Central memory CD8-positive, alpha-beta T cell (primary cell): ENCODE results near the gene WRNIP1.
A peak's percentile ranks its signal among the peaks of the same experiment; 100 is the strongest.

ENCODE experiments used
- ATAC-seq: fragments of 150-1000 bp; cut with Tn5 transposase; replicated peaks from 2 replicates; pipeline ENCODE4 v1.10.0; 2022; ENCODE audit warnings: mild to moderate bottlenecking, moderate FRiP score, moderate number of reproducible peaks; ENCODE audit not compliant: poor library complexity, severe bottlenecking; ENCODE audit errors: extremely low read depth
- DNase-seq, 2 donors: peaks; one replicate each; pipeline ENCODE4 v3.0.0; 2021; ENCODE audit warnings: low spot score in 2 of 2
- H3K27ac Mint-ChIP-seq: one replicate; pipeline ENCODE4 v1.8.0; 2022; ENCODE audit warnings: low read depth, mild to moderate bottlenecking, moderate library complexity, mixed read lengths
- H3K27me3 Mint-ChIP-seq: one replicate; pipeline ENCODE4 v1.8.0; 2022; ENCODE audit warnings: mixed read lengths
- H3K36me3 Mint-ChIP-seq: one replicate; pipeline ENCODE4 v1.8.0; 2022; ENCODE audit warnings: mild to moderate bottlenecking, moderate library complexity, mixed read lengths; ENCODE audit not compliant: insufficient read depth
- H3K4me1 Mint-ChIP-seq: one replicate; pipeline ENCODE4 v1.8.0; 2022; ENCODE audit warnings: mixed read lengths
- H3K4me3 Mint-ChIP-seq: one replicate; pipeline ENCODE4 v1.8.0; 2022; ENCODE audit warnings: mild to moderate bottlenecking, moderate library complexity, mixed read lengths
- H3K9me3 Mint-ChIP-seq: one replicate; pipeline ENCODE4 v1.8.0; 2022; ENCODE audit warnings: mixed read lengths

Gene WRNIP1

GRCh38 chr6:2745246-2745645 lies 19.9 kb upstream of the WRNIP1 start:
- H3K36me3 Mint-ChIP-seq: no peaks in the 10 kb centered on the region
- ATAC-seq (no peak), DNase-seq (no peak)
- no peak overlapping the region for H3K27ac Mint-ChIP-seq
- no peaks in the 10 kb centered on the region for H3K9me3 Mint-ChIP-seq
- H3K4me3 Mint-ChIP-seq: no peak overlapping the region
- no peaks in the 10 kb centered on the region for H3K27me3 Mint-ChIP-seq
- peaks cover 6% of the 10 kb centered on the region for H3K4me1 Mint-ChIP-seq

DNA sequence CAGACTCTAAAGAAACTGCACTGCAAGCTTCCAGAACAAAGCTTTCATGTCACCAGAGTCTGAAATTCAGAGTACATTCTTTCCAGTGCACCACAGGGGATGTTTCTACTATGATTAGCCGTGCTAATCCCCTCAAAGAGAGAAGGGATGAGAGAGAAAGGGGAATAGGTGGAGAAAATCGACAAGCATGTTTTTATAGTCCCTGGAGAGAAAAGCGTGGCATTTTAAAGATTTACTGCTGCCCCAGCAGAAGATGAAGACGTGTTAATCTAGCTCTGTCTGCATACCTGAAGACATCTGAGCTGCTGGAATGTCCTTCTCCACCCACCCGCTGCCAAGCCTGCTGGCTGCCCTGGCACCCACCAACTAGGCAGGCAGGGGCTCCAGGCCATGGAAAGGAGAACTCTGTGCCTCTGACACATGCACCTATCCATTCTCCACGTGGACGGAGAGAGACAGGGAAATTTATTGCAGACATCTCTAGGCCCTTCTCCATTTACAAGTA lies 18.6 kb upstream of the WRNIP1 start:
- ATAC-seq (no peak), DNase-seq (no peak)
- H3K27ac Mint-ChIP-seq: no peak overlapping the region
- H3K9me3 Mint-ChIP-seq: no peaks in the 10 kb centered on the region
- H3K4me1 Mint-ChIP-seq: peaks cover 6% of the 10 kb centered on the region
- no peak overlapping the region for H3K4me3 Mint-ChIP-seq
- no peaks in the 10 kb centered on the region for H3K27me3 Mint-ChIP-seq
- H3K36me3 Mint-ChIP-seq: no peaks in the 10 kb centered on the region

DNA sequence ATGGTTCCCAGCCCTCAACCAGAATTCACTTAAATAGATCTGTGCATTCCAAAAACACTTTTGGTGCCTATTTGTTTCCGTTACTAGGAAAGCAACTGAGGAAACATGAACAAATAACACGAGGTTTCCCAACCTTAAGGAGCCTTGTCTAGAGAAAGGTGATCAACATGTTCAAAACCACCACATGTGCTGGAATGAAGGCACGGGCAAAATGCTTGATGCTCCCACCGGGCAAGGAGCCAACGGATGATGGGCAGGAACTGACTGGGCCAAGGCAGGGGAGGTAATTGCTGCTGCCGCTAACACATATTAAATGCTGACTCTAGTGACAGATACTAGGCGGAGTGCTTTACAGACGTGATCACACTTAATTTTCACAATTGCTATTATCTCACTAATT lies 17.0 kb upstream of the WRNIP1 start:
- Mint-ChIP-seq H3K4me1 (peaks cover 6% of the 10 kb centered on the region), H3K27me3 (peaks cover 3% of the 10 kb centered on the region), H3K9me3 (no peaks in the 10 kb centered on the region), H3K27ac (no peak overlapping the region), H3K4me3 (no peak overlapping the region), H3K36me3 (no peaks in the 10 kb centered on the region)
- DNase-seq: no peak
- ATAC-seq: no peak

- no peak overlapping the region for H3K4me3 Mint-ChIP-seq
- peaks cover 12% of the 10 kb centered on the region for H3K4me1 Mint-ChIP-seq
- H3K27me3 Mint-ChIP-seq: peaks cover 12% of the 10 kb centered on the region
- no peaks in the 10 kb centered on the region for H3K36me3 Mint-ChIP-seq
- DNase-seq (peak; percentile 44 to 61), ATAC-seq (no peak)
- H3K27ac Mint-ChIP-seq: no peak overlapping the region
- no peaks in the 10 kb centered on the region for H3K9me3 Mint-ChIP-seq
Measured at GRCh38 chr6:2749969-2750600, 15.1 kb upstream of the WRNIP1 start.

DNA sequence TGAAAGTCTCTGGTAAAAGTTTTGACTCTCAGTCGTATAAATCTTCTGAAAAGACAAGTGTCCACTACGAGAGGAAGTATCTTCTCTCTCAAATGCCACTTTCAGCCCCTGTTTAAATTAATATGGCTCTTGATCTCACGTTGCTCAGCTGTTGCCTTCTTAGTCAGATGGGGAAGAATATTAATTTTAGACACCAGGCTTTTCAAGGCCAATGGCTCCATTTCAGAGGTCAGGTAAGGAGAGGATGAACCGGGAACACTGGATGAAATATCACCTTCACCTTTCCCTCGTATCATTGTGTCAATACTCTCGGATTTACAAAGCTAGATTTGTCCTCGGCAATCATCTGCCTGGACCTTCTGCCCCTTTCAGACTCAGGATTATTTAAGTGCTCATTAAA lies 14.4 kb upstream of the WRNIP1 start, which contains the start of gene MYLK4:
MYLK4 (minus strand) TSS at position 91 of the 400 bp plus-strand sequence. CDS start 1,628 bp downstream, outside the sequence.
- H3K27me3 Mint-ChIP-seq: peaks cover 17% of the 10 kb centered on the region
- peaks cover 12% of the 10 kb centered on the region for H3K4me1 Mint-ChIP-seq
- no peak for ATAC-seq
- H3K36me3 Mint-ChIP-seq: no peaks in the 10 kb centered on the region
- H3K27ac Mint-ChIP-seq: no peak within 1 kb of the TSS
- no peak within 1 kb of the TSS for H3K4me3 Mint-ChIP-seq
- no peak for DNase-seq
- H3K9me3 Mint-ChIP-seq: no peaks in the 10 kb centered on the region

DNA sequence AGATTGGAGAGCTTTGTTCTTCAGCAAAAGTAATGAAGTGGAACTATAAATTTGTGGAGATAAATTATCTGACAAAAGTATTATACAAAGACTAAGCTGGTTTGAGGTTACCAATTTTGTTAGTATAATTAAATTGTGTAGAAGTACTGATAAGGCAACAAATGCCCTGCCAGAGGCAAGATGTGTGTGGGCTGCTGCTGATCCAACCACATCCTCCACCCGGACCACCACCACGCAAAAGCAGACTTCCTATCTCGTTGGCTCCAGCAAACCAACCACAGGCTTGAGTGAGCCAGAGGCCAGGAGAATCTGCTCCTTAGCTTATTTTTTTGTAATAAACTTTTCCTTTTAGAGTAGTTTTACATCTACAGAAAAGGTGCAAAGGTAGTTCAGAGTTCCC lies 13.3 kb upstream of the WRNIP1 start:
- no peak for DNase-seq
- Mint-ChIP-seq H3K27me3 (peaks cover 27% of the 10 kb centered on the region), H3K36me3 (no peaks in the 10 kb centered on the region), H3K27ac (no peak overlapping the region), H3K4me1 (peaks cover 12% of the 10 kb centered on the region), H3K9me3 (no peaks in the 10 kb centered on the region), H3K4me3 (no peak overlapping the region)
- ATAC-seq: no peak

GRCh38 chr6:2752477-2753109 lies 12.6 kb upstream of the WRNIP1 start:
- no peak overlapping the region for H3K4me3 Mint-ChIP-seq
- no peaks in the 10 kb centered on the region for H3K9me3 Mint-ChIP-seq
- peaks cover 34% of the 10 kb centered on the region for H3K27me3 Mint-ChIP-seq
- no peak overlapping the region for H3K27ac Mint-ChIP-seq
- DNase-seq (no peak), ATAC-seq (no peak)
- peaks cover 12% of the 10 kb centered on the region for H3K4me1 Mint-ChIP-seq
- no peaks in the 10 kb centered on the region for H3K36me3 Mint-ChIP-seq

- Mint-ChIP-seq H3K27ac (no peak overlapping the region), H3K36me3 (no peaks in the 10 kb centered on the region), H3K4me1 (peaks cover 12% of the 10 kb centered on the region), H3K27me3 (peaks cover 34% of the 10 kb centered on the region), H3K4me3 (no peak overlapping the region), H3K9me3 (no peaks in the 10 kb centered on the region)
- ATAC-seq (no peak), DNase-seq (no peak)
Measured at GRCh38 chr6:2753110-2753489, 12.1 kb upstream of the WRNIP1 start.

GRCh38 chr6:2753743-2754142 lies 11.4 kb upstream of the WRNIP1 start:
- no peaks in the 10 kb centered on the region for H3K9me3 Mint-ChIP-seq
- no peak overlapping the region for H3K27ac Mint-ChIP-seq
- H3K36me3 Mint-ChIP-seq: no peaks in the 10 kb centered on the region
- no peak for DNase-seq
- H3K4me3 Mint-ChIP-seq: no peak overlapping the region
- peaks cover 34% of the 10 kb centered on the region for H3K27me3 Mint-ChIP-seq
- no peak for ATAC-seq
- H3K4me1 Mint-ChIP-seq: peaks cover 12% of the 10 kb centered on the region

DNA sequence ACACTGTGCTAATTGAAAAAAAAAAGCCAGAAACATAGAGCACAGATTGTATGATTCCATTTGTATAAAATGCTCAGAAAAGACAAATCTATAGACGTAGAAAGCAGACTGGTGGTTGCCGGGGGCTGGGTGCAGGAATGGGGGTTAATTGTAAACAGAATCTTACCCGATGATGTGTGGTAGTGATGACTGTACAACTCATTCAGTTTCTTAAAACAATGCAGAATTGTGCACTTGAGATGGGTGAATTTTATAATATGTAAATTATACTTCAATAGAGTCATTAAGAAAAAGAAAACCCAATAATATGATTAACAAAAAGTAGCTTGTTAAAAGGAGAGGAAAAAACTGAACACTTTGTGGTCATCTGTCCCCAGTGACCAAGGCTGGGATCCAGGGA lies 10.8 kb upstream of the WRNIP1 start:
- Mint-ChIP-seq H3K36me3 (no peaks in the 10 kb centered on the region), H3K9me3 (no peaks in the 10 kb centered on the region), H3K4me1 (peaks cover 12% of the 10 kb centered on the region), H3K27ac (no peak overlapping the region), H3K27me3 (peaks cover 34% of the 10 kb centered on the region), H3K4me3 (no peak overlapping the region)
- ATAC-seq (no peak), DNase-seq (no peak)

DNA sequence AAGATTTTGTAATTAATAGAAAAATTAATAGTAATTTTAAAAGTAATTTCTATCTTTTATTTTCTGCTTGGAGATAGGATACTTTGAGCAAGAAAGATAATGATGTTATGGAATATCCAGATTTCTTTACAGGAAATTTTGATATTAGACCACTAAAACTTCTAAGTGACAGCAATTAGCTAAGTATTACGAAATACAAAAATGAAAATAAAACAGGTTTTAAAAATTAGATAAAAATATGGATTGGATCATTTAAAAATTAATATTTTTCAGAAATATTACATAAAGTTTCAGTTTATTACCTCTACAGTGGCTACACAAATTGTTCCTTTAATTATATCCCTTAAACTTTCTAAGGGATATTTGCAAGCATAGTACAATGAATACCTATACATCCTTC lies 10.3 kb upstream of the WRNIP1 start:
- no peak overlapping the region for H3K27ac Mint-ChIP-seq

DNA sequence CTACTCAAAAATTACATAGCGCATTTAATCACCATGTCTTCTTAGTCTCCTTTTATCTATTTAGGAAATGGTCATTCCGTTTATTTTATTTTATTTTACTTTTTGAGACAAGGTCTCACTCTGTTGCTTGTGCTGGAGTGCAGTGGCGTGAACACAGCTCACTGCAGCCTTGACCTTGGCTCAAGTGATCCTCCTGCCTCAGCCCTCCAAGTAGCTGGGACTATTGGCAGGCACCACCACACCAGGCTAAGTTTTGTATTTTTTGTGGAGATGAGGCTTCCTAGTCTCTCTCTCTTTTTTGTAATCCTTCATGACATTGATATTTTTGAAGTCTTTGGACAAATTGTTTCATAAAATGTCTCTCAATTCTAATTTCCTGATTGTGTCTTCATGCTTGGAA lies 9.7 kb upstream of the WRNIP1 start:
- no peak overlapping the region for H3K4me3 Mint-ChIP-seq
- DNase-seq (no peak), ATAC-seq (no peak)
- H3K27me3 Mint-ChIP-seq: peaks cover 34% of the 10 kb centered on the region
- no peaks in the 10 kb centered on the region for H3K9me3 Mint-ChIP-seq
- no peak overlapping the region for H3K27ac Mint-ChIP-seq
- no peaks in the 10 kb centered on the region for H3K36me3 Mint-ChIP-seq
- H3K4me1 Mint-ChIP-seq: peaks cover 6% of the 10 kb centered on the region

More for the DNA sequence above, 10.3 kb upstream of the WRNIP1 start:
- peaks cover 34% of the 10 kb centered on the region for H3K27me3 Mint-ChIP-seq
- DNase-seq (no peak), ATAC-seq (no peak)
- peaks cover 9% of the 10 kb centered on the region for H3K4me1 Mint-ChIP-seq
- H3K4me3 Mint-ChIP-seq: no peak overlapping the region
- no peaks in the 10 kb centered on the region for H3K9me3 Mint-ChIP-seq
- no peaks in the 10 kb centered on the region for H3K36me3 Mint-ChIP-seq

- H3K4me3 Mint-ChIP-seq: no peak overlapping the region
- H3K27ac Mint-ChIP-seq: no peak overlapping the region
- ATAC-seq: no peak
- peaks cover 6% of the 10 kb centered on the region for H3K4me1 Mint-ChIP-seq
- no peaks in the 10 kb centered on the region for H3K36me3 Mint-ChIP-seq
- H3K9me3 Mint-ChIP-seq: no peaks in the 10 kb centered on the region
- peaks cover 34% of the 10 kb centered on the region for H3K27me3 Mint-ChIP-seq
- no peak for DNase-seq
Measured at GRCh38 chr6:2756241-2756640, 9.0 kb upstream of the WRNIP1 start.
